IPS DF 19.7 (cell line): ENCODE measurements around the gene PDLIM7.
"Not testable (repeated sequence)": the region's sequence is repeated elsewhere in the genome, so short reads cannot be mapped to it uniquely, and the experiment has no call there.

Experiments
- DNase-seq: peaks from one replicate; pipeline ENCODE4 v3.0.0-alpha.2; 2013; ENCODE audit warnings: low read depth, low spot score

Gene PDLIM7

GRCh38 chr5:177491429-177491945 is 5.9 kb downstream of the PDLIM7 start:
- DNase-seq = no peak

DNA sequence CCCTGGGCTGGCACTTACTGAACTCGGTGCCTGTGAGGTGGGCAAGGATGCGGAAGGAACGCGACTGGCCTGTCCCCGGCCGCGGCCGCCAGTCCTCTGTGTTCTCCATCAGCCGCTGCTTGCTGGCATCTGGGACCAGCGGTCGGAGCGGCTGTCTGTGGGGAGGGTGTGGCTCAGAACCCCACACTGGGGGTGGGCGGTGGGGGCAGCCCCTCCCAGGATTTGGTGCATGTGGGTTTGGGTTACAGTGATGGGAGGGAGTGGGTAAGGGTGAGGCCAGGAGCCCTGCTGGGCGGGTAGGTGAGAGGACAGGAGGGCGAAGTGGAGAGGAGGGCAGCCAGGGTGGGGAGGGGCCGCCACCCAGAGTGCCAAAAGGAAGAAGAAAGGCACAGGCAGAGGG is 6.4 kb downstream of the PDLIM7 start:
- DNase-seq = no peak

DNA sequence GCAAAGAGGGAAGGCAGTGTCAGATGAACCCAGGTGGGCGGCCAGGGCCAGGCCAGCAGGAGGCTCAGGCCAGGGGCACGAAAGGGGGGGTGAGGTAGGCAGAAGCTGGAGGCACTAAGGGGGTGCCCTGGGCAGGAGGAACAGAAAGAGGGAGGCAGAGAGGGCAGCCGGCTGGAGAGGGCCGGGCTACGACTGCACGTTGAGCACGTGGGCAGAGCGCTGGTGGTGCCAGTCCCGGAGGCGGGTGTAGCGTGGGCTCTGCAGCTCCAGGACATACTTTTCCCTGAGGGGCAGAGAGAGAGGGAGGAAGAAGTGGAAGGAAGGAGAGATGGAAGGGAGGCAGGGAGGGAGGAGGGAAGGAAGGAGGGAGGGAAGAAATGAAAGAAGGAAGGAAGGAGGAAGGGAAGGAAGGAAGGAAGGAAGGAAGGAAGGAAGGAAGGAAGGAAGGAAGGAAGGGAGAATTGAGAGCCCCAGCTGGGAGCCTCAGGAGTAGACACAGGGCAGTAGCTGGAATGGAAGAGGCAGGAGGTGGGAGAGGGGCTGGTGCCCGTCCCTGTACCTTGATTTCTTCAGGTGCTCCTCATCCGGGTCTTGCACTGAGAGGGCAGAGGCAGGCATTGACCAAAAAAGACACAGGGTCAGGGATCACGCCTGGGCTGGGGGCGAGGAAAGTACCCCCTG is 7.0 kb downstream of the PDLIM7 start:
- no peak for DNase-seq

- no peak for DNase-seq
Observed at GRCh38 chr5:177489119-177489716, 8.2 kb downstream of the PDLIM7 start.

DNA sequence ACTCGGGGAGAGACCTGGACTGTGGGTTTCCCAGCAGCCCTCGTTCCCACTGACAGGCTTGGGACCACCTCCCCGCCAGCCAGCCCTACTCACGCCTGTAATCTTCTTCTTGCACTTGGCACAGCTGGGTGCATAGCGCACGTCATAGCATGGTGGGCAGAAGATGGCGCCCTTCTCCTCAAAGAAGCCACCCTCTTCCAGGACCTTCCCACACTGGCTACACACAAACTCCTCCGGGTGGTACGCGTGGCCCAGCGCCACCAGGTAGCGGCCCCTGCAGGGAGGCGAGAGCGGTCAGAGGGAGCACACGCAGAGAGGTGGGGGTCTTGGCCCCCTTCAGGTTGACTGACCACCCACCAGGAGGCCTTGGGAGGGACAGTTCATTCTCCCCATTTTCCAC is 9.4 kb downstream of the PDLIM7 start:
- no peak for DNase-seq

DNA sequence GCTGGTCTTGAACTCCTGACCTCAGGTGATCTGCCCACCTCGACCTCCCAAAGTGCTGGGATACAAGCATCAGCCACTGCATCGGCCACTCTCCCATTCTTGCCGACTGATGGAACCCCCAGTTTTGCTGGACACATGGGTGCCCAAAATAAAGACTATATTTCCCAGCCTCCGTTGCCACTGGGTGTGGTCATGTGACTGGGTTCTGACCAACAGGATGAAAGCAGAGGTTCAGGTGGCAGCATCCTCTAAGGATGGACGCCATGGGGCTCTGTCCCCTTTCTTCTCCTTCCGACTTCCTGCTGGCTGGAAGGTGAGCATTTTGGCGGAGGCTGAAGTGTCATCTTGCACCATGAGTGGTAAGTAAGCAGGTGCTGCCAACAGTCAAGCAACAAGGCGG is 10.3 kb downstream of the PDLIM7 start:
- no peak for DNase-seq

DNA sequence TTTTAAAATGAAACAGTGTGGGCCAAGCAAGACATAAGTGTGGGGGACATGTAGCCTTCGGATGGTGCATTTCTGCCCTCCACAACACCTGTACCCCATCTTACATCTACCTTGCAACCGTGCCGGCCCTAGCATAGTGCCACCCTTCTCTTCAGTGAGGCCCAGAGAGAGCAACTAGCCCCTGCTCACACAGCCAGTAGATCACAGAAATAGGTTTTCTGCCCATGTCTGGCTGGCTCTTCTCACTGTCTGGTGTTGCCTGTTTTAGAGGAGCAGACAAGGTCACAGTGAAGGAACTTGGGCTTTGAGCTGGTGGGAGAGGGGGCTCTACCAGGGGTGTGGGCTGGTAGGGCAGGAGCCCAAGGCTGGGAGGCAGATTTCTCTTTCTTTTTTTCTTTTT is 11.1 kb downstream of the PDLIM7 start:
- DNase-seq = no peak

DNA sequence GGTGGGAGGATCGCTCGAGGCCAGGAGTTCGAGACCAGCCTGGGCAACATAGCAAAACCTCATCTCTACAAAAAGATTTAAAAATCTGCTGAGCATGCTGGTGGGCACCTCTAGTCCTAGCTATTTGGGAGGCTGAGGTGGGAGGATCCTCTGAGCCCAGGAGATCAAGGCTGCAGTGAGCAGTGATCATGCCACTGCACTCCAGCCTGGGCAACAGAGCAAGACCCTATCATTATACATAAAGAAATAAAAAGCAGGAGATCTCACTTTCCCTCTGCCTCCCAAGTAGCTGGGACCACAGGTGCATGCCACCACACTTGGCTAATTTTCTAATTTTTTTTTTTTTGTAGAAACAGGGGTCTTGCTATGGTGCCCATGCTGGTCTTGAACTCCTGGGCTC is 11.7 kb downstream of the PDLIM7 start:
- DNase-seq = not testable (repeated sequence)

DNA sequence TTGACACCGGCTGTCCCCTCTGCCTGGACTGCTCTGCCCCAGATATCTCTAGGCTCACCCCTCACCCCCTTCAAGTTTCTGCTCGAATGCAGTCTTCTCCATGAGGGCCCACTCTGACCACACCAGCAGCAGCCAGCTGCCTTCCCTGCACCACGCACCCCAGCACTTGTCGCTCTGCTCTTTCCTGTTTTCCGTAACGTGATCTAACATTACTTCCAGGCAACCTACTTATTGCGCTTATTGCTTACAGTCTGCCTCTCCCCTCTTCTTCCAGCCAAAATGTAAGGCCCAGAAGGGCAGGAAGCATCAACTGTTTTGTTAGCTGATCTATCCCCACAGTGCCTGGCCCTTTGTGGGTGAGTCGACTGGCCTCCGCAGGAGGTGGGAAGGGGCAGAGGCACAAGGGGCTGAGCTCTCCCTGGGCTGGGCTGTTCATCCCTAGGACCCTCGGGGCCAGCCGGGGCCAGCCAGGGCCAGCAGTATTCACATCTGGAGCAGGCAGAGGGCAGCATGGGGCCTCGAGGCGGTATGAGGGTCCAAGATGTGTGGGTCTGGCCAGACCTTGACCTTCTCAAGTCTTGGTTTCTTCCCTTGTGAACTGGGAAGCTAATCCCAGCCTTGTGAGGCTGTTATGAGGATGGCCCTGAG is 12.4 kb downstream of the PDLIM7 start:
- DNase-seq = no peak

DNA sequence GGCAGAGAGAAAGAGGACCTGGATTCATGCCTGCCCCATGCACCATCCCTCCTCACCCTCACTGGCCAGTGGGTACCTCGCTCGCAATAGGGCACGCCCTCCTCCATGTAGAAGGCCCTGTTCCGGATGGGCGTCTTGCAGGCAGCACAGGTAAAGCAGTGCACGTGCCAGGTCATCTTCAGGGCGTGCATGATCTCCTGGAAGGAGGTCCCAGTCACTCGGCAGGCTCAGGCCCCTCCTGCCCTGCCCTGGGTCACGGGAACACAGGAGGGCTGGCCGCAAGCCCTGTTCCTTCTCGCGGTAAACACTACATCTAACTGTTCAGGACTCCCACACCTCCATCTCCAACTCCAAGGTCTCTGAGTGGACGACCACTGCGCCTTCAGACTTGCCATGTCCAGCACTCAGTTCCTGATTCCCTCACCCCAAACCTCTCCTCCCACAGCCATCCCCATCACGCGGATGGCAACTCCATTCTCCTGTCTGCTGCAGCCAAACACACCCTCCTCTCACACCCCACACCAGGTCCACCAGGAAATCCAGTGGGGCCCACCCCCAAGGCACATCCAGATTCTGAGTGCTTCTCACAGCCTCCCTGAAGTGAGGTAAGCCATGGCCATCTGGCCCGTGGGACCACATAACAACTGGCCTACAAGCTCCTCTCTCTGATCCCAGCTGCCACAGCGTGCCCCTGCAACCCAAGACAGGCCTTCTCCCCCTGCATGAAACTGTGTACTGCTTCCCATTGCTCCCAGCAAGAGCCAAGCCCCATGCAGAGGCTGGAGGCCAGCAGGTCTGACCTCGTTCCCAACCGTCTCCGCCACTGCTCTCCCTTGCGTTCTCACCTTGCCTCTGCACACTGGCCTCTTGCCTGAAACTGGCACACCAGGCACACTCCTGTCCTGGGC is 13.2 kb downstream of the PDLIM7 start:
- DNase-seq = no peak

DNA sequence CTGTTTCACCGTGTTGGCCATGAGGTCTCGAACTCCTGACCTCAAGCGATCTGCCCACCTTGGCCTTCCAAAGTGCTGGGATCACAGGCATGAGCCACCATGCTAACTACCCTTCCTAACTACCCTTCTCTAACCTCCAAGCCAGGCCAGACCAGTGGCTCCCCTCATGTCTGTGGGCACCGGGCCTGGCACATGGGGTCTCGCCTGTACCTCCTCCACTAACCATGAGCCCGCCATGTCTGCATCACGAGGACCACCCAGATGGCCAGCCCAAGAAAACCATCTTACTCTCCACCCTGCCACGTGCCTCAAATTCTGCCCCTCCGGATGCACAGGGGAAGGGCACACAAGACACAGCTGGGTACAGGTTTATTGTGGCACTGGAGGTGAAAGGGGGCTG is 14.4 kb downstream of the PDLIM7 start:
- DNase-seq = no peak

DNA sequence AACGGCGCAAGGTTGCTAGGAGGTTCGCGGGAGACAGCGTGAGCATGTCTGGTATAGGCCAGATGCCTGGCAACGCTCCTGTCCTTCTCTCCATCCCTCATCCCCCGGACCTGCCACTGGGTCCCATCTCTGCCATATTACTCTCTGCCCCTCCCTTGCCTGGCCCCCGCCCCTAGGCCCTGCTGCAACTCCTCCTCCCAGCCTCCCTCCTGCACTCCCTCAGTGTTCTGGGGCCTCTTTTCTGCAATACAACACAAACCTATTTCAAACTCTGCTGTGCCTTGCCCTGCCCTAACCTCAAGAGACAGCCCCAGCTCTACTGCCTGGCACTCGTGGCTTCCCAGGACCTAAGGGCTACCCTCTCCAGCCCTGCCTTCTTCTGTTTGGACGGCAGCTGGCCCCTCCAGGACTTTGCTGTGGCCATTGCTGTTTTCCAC is 15.0 kb downstream of the PDLIM7 start:
- no peak for DNase-seq

DNA sequence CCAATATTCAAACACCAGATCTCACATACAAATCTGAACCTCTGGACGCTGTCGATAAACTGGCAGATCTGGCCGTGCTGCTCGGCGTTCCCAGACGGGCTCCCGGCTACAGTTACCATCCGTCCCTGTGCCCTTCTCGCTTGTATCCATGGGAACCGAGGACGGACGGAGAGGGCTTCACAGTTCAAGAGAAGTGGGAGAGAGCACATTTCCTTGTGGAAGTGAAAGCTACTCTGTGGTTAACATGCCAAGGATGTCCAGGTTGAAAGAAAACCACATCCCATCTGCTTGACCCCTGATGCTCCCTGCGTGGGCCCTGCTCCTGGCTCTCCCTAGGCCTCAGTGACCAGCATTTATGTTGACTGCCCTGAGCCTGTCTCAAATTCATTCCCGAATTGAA is 17.6 kb downstream of the PDLIM7 start:
- no peak for DNase-seq

DNA sequence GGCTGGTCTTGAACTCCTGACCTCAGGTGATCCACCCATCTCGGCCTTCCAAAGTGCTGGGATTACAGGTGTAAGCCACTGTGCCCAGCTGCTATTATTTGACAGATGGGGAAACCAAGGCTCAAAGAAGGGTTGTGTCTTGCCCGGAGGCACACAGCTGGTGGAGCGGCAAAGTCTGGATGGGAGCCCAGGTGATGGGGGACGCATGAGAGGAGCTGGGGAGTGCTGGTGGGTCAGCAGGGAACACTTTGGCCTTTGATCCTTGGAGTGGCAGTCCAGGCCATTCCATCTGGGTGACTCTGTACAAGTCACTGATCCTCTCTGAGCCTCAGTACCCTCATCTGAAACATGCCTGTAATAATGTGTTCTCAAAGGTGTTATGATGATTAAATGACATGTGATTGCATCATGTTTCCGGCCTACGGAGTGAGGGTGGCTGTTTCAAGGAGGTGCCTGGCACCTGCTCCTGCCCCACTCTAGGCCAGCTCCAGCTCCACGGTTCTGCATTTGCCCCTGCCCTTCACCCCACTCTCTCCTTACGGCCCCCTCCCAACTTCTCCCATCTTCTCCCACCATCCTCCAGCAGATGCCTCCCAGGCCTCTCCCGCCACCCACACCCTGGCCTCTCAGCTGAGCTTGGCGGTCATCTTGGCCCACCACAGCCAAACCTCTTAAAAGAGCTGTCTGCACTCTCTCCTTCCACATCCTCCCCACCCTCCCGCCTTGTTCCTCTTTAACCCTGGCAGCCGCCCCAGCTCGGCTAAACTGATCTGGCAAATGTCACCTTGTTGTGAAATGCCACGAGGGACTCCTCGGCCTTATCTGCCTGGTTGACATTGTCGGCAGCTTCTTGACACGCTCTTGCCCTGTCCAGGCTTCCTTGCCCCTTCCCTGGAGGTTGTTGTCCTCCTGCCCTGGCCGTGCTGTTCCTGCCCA is 18.4 kb downstream of the PDLIM7 start:
- no peak for DNase-seq

DNA sequence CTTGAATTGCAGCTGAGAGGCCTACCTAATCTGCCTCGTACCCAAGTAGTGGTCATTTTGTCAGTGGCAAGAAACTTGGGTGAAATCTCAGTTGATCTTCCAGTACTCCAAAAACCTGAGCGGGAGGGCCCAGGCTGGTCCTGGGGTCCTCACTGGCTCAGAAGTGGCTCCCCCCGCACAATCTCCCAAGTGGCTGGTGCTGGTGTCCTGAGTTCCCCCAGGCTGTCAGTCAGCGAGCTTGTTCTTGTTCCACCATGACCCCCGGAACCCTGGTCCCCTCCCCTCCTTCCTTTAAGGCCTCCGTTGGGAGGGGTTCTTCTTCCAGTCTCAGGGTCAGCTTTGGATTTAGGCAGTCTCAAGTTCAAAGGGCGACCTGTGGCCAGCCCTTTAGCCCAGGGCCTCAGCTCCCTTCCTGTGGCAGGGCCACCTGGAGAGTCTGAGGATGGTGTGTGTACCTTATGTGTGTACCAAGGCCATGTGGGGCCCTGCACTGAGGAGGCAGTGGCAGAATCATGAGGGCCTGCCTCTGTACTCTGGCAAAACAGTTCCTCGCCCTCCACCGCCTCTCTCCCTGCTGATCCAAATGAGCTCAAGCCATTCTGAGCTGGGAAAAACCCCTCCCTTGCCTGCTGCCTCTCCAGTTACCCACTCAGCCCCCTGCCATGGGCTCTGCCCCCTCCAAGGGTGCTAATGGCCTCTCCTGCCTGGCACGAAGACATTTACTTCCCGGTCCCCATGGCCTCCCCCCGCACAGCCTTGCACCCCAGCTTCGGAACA is 19.5 kb downstream of the PDLIM7 start:
- DNase-seq = no peak

GRCh38 chr5:177476531-177477233 is 20.7 kb downstream of the PDLIM7 start:
- no peak for DNase-seq

- DNase-seq = no peak
Observed at GRCh38 chr5:177475563-177476427, 21.6 kb downstream of the PDLIM7 start.

GRCh38 chr5:177474846-177475562 is 22.4 kb downstream of the PDLIM7 start:
- DNase-seq = no peak
